Measurements from ENCODE around the gene TOMM20.
"Not testable (repeated sequence)": the region's sequence is repeated elsewhere in the genome, so short reads cannot be mapped to it uniquely, and the experiment has no call there.

DNA sequence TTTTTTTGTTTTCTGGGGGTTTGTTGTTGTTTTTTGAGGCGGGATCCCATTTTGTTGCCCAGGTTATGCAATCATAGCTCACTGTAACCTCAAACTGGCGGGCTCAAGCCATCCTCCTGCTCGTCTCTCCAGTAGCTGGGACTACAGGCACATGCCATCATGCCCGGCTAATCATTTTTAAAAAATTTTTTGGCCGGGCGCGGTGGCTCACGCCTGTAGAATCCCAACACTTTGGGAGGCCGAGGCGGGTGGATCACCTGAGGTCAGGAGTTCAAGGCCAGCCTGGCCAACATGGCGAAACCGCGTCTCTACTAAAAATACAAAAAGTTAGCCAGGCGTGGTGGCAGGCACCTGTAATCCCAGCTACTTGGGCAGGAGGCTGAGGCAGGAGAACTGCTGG, 31.1 kb downstream of the TOMM20 start:
- not testable (repeated sequence) for TF ChIP-seq POLR2AphosphoS5 (IDR thresholded peaks at IDR 0.05; ENCODE audit: borderline replicate concordance, low read depth, low read length); EZH2 (IDR thresholded peaks at IDR 0.05); FOXP2 (optimal IDR thresholded peaks at IDR 0.05; ENCODE audit: control extremely low read depth, extremely low read length, insufficient read depth)

Data from SK-N-MC (cell line).